Fibroblast of lung (primary cell): ENCODE measurements around the gene KRTAP16-1. TPM values are rescaled to one million over a fixed set of nuclear protein-coding genes. Genes with fewer than 3 reads are reported as not detected.

ENCODE experiments used
- DNase-seq, 2 donors: peaks; one replicate each; pipeline versions ENCODE4 v3.0.0 to v3.0.0-alpha.2; 2010; ENCODE audit warnings: low read depth in 2 of 2
- H2AFZ ChIP-seq: 2 replicates; pipeline ENCODE4 v1.5.1; 2012; ENCODE audit warnings: low read length, control low read depth, inconsistent platforms
- H3K27ac ChIP-seq: 2 replicates; pipeline ENCODE4 v1.5.1; 2011; ENCODE audit warnings: low read length, control low read depth; ENCODE audit not compliant: insufficient read depth
- H3K27me3 ChIP-seq: 2 replicates; pipeline ENCODE4 v1.5.1; 2011; ENCODE audit warnings: mild to moderate bottlenecking, low read length; ENCODE audit not compliant: control insufficient read depth, insufficient read depth
- H3K36me3 ChIP-seq: 2 replicates; pipeline ENCODE4 v1.5.1; 2011; ENCODE audit warnings: low read length; ENCODE audit not compliant: control insufficient read depth, insufficient read depth
- H3K4me1 ChIP-seq: 2 replicates; pipeline ENCODE4 v1.5.1; 2011; ENCODE audit warnings: low read length; ENCODE audit not compliant: control insufficient read depth, insufficient read depth; ENCODE audit errors: extremely low read depth
- H3K4me2 ChIP-seq: 2 replicates; pipeline ENCODE4 v1.5.1; 2011; ENCODE audit warnings: low read length, control low read depth; ENCODE audit not compliant: insufficient read depth; ENCODE audit errors: extremely low read depth
- H3K4me3 ChIP-seq, 4 experiments: fragments of 200-600 bp in 1 of 4; sonication (generic) in 1 of 4; replicated peaks in 1 of 4; 2 replicates each; pipeline ENCODE4 v1.5.1; 2011 to 2016; ENCODE audit warnings: low read length in 4 of 4, low read depth in 3 of 4, mild to moderate bottlenecking in 3 of 4, control low read depth in 2 of 4, inconsistent platforms in 1 of 4, mixed read lengths in 1 of 4; ENCODE audit not compliant: insufficient read depth in 1 of 4; ENCODE audit errors: control extremely low read depth in 1 of 4
- H3K79me2 ChIP-seq: 2 replicates; pipeline ENCODE4 v1.5.1; 2012; ENCODE audit warnings: mild to moderate bottlenecking, low read length, inconsistent platforms; ENCODE audit not compliant: control insufficient read depth, insufficient read depth
- H3K9ac ChIP-seq: 2 replicates; pipeline ENCODE4 v1.5.1; 2011; ENCODE audit warnings: mild to moderate bottlenecking, low read length, control low read depth; ENCODE audit not compliant: insufficient read depth
- H3K9me3 ChIP-seq: 2 replicates; pipeline ENCODE4 v1.5.1; 2012; ENCODE audit warnings: low read depth, low read length; ENCODE audit not compliant: control insufficient read depth, insufficient read depth
- H4K20me1 ChIP-seq: 2 replicates; pipeline ENCODE4 v1.5.1; 2011; ENCODE audit warnings: low read length; ENCODE audit not compliant: control insufficient read depth, insufficient read depth; ENCODE audit errors: extremely low read depth
- CTCF ChIP-seq, 2 donors: IDR thresholded peaks in 1 of 2; conservative IDR thresholded peaks in 1 of 2; 1 replicate in 1 of 2; 2 replicates in 1 of 2; pipeline ENCODE4 v1.5.1; 2011 to 2012; ENCODE audit warnings: low read length in 2 of 2, control low read depth in 1 of 2, inconsistent platforms in 1 of 2, low read depth in 1 of 2, mild to moderate bottlenecking in 1 of 2
- EZH2 ChIP-seq: IDR thresholded peaks from 2 replicates; pipeline ENCODE4 v1.5.1; 2012; ENCODE audit warnings: low read length, control low read depth, mild to moderate bottlenecking; ENCODE audit errors: missing control alignments
- polyA plus RNA-seq, 2 donors: library from polyadenylated mRNA; depleted of rRNA in 1 of 2; stranded (reverse) in 1 of 2; unstranded in 1 of 2; fragments of >200 nt; gene quantifications; 2 replicates each; pipeline ENCODE4 v1.2.1, GENCODE V29; 2011 to 2012; ENCODE audit warnings: missing spikeins in 1 of 2
- total RNA-seq: library from RNA; depleted of rRNA; stranded (reverse); fragments of >200 nt; gene quantifications from 2 replicates; pipeline ENCODE4 v1.2.1, GENCODE V29; 2014

The KRTAP16-1 gene
- total and polyA plus RNA-seq, 2 donors (not counting 1 experiment from before 2014, with no cell fraction given) = not detected

GRCh38 chr17:41307647-41308046 is 1.5 kb downstream of the KRTAP16-1 start:
- DNase-seq = peak in 1 of 2 donors; percentile 79
- H3K36me3 ChIP-seq = no peaks in the 10 kb centered on the region
- no peaks in the 10 kb centered on the region for H4K20me1 ChIP-seq
- peaks cover 16% of the 10 kb centered on the region for H3K27me3 ChIP-seq
- no peaks in the 10 kb centered on the region for H3K4me1 ChIP-seq
- no peaks in the 10 kb centered on the region for H3K79me2 ChIP-seq
- no peak overlapping the region for H3K9ac ChIP-seq
- no peak overlapping the region for H3K4me2 ChIP-seq
- H2AFZ ChIP-seq = no peak overlapping the region
- no peaks in the 10 kb centered on the region for H3K9me3 ChIP-seq
- H3K4me3 ChIP-seq = no peak overlapping the region
- no peak overlapping the region for H3K27ac ChIP-seq
- TF ChIP-seq CTCF (conservative IDR thresholded peaks at IDR 0.05 in 1 of 2, IDR thresholded peaks at IDR 0.05 in 1 of 2; ENCODE audit: low read depth in 1 of 2, low read length in 2 of 2) (no peak), EZH2 (no peak)

DNA sequence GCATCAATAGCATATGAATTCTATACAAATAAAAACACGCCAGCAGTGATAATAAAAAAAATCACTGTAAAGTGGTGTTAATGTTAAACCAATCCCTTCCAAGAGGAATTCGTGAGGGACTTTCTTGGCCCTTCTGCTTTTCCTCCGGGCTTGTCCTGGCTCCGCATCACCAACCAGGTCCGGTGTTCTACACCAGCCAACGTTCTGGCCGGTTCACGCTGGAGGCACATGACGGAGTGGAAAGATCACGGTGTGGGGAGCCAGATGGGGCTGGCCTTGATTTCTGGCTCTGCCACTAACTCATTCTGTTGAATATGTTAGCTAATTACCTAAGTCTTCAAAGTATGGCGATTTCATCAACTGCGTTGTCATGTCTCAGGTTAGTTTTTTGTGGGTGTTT is 5.0 kb downstream of the KRTAP16-1 start:
- TF ChIP-seq CTCF (conservative IDR thresholded peaks at IDR 0.05 in 1 of 2, IDR thresholded peaks at IDR 0.05 in 1 of 2; ENCODE audit: low read depth in 1 of 2, low read length in 2 of 2) = no peak
- TF ChIP-seq EZH2 = no peak
- Histone ChIP-seq H3K9me3 (no peaks in the 10 kb centered on the region), H3K27ac (no peak overlapping the region), H3K4me1 (no peaks in the 10 kb centered on the region), H3K27me3 (peaks cover 21% of the 10 kb centered on the region), H3K4me2 (no peak overlapping the region), H3K79me2 (no peaks in the 10 kb centered on the region), H3K36me3 (no peaks in the 10 kb centered on the region), H4K20me1 (no peaks in the 10 kb centered on the region), H3K4me3 (no peak overlapping the region), H2AFZ (no peak overlapping the region), H3K9ac (no peak overlapping the region)
- no peak for DNase-seq

DNA sequence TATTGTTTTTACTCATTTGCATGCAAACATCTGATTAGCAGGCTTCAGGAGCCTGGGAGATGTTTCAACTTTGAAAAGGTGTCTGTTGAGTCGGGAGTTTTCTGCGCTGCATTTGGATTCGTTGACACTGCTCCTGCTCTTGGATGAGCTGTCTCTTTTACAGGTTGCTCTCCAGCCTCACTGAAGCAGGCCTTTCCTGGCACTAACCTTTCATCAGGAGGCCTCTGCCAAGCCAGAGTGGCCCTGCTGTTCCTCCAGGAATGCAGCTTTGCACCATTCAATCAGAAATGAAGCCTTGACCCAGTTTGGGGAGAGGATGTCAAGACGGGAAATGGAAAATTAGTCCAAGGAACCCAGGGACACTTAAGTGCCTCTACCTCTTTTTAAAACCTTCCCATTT is 6.1 kb downstream of the KRTAP16-1 start:
- TF ChIP-seq EZH2 = no peak
- TF ChIP-seq CTCF (conservative IDR thresholded peaks at IDR 0.05 in 1 of 2, IDR thresholded peaks at IDR 0.05 in 1 of 2; ENCODE audit: low read depth in 1 of 2, low read length in 2 of 2) = no peak
- DNase-seq = no peak
- H3K36me3 ChIP-seq = no peaks in the 10 kb centered on the region

More for the DNA sequence above, 6.1 kb downstream of the KRTAP16-1 start:
- Histone ChIP-seq H3K79me2 (no peaks in the 10 kb centered on the region), H3K4me1 (no peaks in the 10 kb centered on the region), H4K20me1 (no peaks in the 10 kb centered on the region), H2AFZ (no peak overlapping the region), H3K27ac (no peak overlapping the region), H3K4me2 (no peak overlapping the region), H3K9ac (no peak overlapping the region), H3K27me3 (peaks cover 19% of the 10 kb centered on the region), H3K9me3 (no peaks in the 10 kb centered on the region), H3K4me3 (no peak overlapping the region)
